NCI-H2081 (cell line): ENCODE results near the gene MT1X.

Experiments used
- DNase-seq, 2 experiments: peaks; one replicate each; lab custom pipeline; 2025; lab: John Stamatoyannopoulos, UW

The MT1X gene

GRCh38 chr16:56681939-56682702 is at the start of gene MT1X:
MT1X (plus strand) TSS chr16:56682470; CDS start chr16:56682541, 71 bp downstream.
- peak; percentile 72 to 84 for DNase-seq

- no peak for DNase-seq
These were observed 49.4 kb upstream of the MT1X start for GRCh38 chr16:56632848-56633365.

- DNase-seq, result no peak
These were observed 48.7 kb upstream of the MT1X start for GRCh38 chr16:56633535-56633934.

- DNase-seq, result no peak
These were observed 47.4 kb upstream of the MT1X start for GRCh38 chr16:56634715-56635440.

- DNase-seq, result no peak
These were observed 46.8 kb upstream of the MT1X start for GRCh38 chr16:56635441-56635967.

- no peak for DNase-seq
These were observed 45.5 kb upstream of the MT1X start for GRCh38 chr16:56636616-56637413.

GRCh38 chr16:56637814-56638750 is 44.2 kb upstream of the MT1X start, which contains the start of gene MT1A:
MT1A (plus strand) TSS chr16:56638666; CDS start chr16:56638739, 73 bp downstream.
- no peak for DNase-seq

GRCh38 chr16:56639045-56639444 is 43.2 kb upstream of the MT1X start:
- DNase-seq, result no peak

GRCh38 chr16:56640076-56640475 is 42.2 kb upstream of the MT1X start:
- no peak for DNase-seq

GRCh38 chr16:56641166-56641565 is 41.1 kb upstream of the MT1X start:
- no peak for DNase-seq

GRCh38 chr16:56643080-56643778 is 39.0 kb upstream of the MT1X start:
- no peak for DNase-seq

GRCh38 chr16:56643833-56644232 is 38.4 kb upstream of the MT1X start:
- DNase-seq, result no peak

GRCh38 chr16:56645311-56645710 is 37.0 kb upstream of the MT1X start:
- no peak for DNase-seq

GRCh38 chr16:56645838-56646237 is 36.4 kb upstream of the MT1X start:
- DNase-seq, result no peak

GRCh38 chr16:56647641-56648431 is 34.4 kb upstream of the MT1X start:
- DNase-seq, result no peak

GRCh38 chr16:56649271-56649670 is 33.0 kb upstream of the MT1X start:
- DNase-seq, result no peak

- no peak for DNase-seq
These were observed 32.5 kb upstream of the MT1X start for GRCh38 chr16:56649820-56650219.

- DNase-seq, result no peak
These were observed 30.7 kb upstream of the MT1X start, which contains the start of gene MT1B for GRCh38 chr16:56651586-56651985. MT1B (plus strand) TSS chr16:56651886; CDS start chr16:56651954, 68 bp downstream.

GRCh38 chr16:56652600-56652999 is 29.7 kb upstream of the MT1X start:
- no peak for DNase-seq
